Measurements from ENCODE around the gene KIFBP.

The KIFBP gene

DNA sequence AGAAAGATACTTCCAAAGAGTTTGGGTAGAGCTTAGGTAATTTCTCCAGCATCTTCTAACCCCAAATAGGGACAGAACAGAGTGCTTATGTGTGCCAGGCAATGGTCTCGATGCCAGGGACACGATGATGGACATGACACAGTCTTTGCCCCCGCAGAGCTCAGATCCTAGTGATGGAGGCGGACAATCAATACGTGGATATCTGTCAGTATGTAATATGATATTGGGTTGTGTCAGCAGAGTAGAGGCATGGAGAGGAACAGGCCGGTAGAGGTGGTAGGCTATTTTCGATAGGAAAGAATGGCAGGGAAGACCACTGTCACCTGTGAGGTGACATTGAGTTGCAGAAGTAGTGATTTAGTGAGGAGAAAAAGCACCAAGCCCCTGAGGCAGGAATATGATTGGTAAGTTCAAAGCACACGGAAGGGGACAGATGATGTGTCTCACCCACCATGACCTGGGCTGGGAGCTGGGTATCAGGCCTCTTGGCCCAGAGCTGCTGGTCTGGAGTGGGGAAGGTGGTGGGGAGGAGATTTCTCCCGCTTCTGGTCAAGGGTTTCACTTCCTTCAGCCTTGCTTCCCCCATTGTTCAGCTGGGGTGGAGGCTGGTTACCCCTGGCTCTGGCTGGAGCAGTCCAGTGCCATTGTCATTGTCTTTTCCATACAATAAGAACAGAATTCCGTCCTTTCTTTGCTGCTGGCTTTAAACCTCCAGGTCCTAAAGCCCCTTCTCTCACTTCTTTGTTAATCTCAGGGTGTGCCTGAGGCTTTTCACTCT is 63.3 kb downstream of the KIFBP start:
- DNase-seq (ENCODE audit: low read depth in 2 of 2) = no peak

DNA sequence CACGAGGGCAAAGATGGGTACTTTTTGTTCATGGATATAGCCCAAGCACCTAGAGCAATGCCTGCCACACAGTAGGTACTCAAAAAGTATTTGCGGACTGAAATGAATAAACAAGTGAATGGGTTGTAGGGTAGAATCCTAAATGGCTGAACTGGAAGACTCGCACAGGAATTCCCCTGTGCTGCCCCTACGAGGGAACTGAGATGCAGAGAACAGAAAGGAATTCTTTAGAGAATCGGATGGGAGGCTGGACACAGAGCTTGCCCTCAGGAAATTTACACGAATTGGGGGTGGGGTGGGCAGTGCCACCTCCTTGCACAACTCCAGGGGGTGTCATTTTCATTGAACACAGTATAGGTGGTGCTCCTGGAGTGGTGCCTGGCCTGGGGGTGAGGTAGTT is 64.1 kb downstream of the KIFBP start:
- no peak for DNase-seq (ENCODE audit: low read depth in 2 of 2)

DNA sequence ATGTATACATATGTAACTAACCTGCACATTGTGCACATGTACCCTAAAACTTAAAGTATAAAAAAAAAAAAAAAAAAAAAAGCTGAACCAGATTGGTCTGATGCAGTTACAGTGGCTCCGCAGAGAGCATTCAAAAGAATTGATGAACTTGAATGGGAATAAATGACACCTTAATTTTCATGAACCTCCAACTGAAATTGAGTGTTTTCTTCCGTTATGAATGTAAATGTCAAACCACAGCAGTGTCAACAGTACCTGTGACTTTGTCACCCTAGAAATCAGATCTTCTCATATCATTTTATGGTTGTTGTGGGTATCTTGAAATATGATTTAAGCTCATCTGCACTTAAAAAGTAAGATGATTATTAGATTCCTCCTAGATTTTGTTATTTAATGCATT is 66.6 kb downstream of the KIFBP start:
- no peak for DNase-seq (ENCODE audit: low read depth in 2 of 2)

DNA sequence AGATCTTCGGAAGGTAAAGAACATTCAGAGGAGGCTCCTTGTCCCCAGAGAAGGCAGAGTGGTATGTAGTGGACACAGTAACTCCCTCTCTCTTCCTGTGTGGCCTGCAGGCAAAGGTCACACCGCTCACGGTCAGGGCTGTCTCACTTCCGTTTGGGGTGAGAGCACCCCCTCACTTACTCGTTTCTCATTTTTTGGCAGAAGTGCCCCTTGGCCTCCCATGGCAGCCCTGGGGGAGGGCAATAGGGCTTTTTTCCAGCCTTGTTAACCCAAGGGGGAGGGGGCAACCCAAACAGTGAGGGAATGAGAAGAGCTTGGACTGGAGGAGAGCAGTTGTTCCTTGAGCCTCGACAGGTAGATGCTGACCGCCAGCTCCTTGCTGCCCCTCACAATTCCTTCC is 67.5 kb downstream of the KIFBP start:
- DNase-seq (ENCODE audit: low read depth in 2 of 2) = no peak

DNA sequence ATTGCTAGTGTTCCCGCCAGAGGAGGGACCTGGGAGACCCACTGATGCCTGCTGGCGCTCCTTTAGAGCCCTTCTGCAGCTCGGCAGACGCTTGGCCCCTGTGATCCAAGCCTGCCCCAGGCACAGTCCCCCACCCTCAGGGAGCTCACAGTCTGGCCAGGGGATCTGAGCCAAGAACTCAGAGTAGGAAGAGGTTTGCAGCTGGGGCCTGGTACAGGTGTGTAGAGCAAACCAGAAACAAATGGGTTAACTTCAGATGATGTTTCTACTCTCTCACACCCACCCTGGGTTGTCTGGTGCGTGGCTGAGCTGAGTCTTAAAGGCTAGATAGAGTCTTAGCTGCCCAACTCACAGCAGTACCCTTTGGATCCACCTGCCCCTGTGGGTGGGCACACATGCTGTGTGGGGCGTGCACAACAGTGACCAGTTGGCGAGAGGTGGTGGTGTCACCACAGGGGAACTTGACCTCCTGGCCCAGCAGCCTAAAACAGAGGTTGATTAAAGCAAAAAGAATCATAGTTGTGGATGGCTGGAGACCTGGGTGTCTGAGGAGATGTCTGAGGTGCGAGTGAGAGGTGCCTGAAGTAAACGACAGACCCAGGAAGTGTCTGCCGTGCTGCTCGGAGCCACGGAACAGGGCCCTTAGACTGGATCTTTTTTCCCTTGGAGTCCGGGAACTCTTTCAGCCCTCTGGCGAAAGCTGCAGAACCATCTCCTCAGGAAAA is 68.1 kb downstream of the KIFBP start:
- DNase-seq (ENCODE audit: low read depth in 2 of 2) = no peak

DNA sequence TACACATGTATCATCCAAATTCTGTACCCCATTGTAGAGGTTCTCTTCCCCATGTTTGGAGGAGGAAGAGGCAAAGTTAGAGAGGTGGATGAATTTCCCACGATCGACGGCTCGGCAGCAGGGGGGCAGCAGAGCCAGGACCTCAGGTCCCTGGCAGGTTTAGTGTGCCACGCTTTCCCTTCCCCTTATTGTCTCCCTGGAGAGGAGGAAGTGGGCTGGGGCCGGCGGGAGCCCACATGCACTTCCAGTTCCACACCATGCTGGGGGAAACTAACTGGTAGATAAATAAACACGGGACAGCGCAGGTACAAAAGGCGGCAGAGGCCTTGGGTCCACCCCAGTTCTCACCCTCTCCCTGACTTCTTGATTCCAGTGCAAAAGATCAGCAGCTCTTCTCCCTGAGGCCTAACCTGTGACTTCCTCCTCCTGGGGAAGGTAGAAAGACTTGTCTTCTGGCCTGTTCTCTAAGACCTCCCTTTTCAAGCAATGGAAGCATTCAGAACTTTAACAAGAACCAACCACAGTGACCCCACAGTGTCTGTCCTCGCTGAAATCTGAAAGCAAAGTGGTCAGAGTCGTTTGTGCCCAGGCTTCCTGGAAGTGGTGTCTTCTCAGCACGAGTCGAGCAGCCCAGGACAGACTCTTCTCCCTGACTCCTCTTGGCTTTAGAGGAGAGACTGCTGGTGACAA is 68.8 kb downstream of the KIFBP start:
- no peak for DNase-seq (ENCODE audit: low read depth in 2 of 2)

DNA sequence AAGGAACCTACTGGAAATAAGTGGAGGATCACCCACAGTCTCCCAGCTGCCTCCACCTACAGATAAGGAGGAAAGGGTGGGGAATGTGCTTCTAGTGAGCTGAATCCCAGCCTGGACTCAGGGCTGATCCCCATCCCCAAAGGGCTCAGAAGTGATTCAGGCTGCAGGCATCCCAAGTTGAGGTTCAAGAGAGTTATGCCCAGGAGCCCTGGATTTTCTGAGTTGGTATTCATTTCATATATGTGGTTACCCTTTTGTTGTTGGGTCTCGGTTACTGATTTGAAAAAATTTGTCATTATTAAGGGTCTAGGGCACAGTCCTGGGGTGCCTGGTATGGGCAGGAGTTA is 69.3 kb downstream of the KIFBP start:
- no peak for DNase-seq (ENCODE audit: low read depth in 2 of 2)

DNA sequence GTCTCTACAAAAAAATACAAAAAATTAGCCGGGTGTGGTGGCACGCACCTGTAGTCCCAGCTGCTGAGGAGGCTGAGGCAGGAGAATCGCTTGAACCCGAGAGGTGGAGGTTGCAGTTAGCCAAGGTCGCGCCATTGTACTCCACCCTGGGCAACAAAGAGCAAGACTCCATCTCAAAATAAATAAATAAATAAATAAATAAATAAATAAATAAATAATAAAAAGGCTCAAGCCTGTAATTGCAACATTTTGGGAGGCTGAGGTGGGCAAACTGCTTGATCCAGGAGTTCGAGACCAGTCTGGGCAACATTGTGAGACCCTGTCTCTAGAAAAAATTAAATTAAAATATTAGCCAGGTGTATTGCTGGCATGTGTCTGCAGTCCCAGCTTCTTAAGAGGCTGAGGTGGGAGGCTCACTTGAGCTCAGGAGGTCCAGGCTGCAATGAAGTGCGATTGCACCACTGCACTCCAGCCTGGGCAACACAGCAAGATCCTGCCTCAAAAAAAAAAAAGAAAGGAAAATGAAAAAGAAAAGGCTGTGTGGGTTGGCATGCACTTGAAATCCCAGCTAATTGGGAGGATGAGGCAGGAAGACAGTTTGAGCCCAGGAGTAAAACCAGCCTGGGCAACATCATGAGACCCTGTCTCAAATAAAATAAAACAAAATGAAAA is 71.7 kb downstream of the KIFBP start:
- no peak for DNase-seq (ENCODE audit: low read depth in 2 of 2)

DNA sequence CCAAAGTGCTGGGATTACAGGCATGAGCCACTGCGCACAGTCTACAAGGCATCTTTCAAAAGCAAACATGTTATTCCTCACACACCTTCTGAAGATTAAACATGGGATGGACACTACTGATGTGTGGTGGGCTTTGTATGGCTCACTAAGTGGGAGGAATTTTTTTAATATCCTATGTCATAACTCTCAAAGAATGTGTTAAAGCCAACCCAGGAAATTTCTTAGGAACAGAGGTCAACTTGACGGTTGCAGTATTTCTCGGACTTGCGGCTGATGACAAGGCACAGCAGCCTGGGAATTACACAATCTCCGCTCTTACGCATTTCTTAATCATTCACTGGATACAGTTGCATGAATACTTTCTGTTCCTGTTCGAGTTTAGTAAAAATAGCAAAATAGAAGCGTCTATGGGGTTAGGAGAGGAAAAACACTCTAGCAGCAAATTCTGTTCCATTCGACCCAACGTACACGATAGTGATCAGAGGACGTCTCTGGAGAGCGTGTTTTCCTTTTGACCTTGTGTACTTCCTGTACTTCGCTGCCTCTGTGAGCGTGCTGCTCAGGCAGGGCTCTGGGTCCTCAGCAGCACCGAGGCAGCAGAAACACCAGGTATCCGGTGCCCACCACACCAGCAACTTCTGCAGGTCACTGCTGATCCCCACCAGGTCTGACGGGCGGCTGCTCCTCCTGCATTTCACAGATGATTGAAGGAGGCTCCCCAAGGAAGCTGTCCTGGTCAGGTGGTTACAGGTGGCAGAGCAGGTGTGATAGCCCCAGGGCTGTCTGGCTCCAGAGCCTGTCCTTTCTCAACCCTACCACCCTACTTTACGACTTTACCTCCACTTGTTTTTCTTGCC is 72.9 kb downstream of the KIFBP start:
- no peak for DNase-seq (ENCODE audit: low read depth in 2 of 2)

DNA sequence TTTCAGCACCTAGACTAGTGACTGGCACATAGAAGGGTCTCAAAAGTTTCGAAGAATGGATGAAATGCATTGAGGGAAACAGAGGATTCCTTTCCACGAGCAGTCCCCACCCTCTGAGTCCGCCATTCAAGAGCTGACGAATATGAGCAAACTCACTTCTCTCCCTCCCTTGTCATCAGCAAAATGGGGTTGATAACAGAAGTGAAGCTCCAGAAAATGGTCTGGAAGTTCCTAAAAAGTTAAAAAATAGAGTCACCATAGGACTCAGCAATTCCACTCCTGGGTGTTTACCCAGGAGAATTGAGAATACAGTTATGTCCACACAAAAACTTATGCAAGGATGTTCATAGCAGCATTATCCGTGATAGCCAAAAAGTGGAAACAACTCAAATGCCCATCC is 74.3 kb downstream of the KIFBP start:
- no peak for DNase-seq (ENCODE audit: low read depth in 2 of 2)

DNA sequence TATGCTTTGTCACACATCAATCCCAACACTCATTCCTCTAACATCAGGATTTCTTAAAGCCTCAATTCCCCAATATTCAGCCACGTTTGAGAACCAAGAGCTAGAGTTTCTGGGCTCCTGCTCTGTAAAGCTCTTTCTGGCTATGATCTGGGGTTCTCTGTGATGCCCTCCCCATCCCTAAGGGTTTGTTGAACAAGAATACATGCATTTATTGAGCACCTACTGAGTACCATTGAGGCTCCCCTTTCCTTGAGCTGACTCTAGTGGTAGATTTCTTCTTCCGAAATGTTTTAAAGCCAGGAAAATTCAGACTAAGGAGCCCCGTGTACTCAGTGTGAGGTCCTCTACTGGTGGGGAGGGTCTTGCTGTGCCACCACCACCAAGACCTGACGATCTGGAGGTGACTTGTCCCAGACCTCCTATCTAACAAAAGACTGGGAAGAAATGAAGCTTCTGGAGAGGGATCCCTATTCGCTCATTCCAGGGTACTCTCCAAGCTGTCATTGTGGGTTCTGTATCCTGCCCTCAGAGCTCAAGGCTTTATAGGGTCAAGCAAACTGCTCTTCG is 76.2 kb downstream of the KIFBP start:
- no peak for DNase-seq (ENCODE audit: low read depth in 2 of 2)

DNA sequence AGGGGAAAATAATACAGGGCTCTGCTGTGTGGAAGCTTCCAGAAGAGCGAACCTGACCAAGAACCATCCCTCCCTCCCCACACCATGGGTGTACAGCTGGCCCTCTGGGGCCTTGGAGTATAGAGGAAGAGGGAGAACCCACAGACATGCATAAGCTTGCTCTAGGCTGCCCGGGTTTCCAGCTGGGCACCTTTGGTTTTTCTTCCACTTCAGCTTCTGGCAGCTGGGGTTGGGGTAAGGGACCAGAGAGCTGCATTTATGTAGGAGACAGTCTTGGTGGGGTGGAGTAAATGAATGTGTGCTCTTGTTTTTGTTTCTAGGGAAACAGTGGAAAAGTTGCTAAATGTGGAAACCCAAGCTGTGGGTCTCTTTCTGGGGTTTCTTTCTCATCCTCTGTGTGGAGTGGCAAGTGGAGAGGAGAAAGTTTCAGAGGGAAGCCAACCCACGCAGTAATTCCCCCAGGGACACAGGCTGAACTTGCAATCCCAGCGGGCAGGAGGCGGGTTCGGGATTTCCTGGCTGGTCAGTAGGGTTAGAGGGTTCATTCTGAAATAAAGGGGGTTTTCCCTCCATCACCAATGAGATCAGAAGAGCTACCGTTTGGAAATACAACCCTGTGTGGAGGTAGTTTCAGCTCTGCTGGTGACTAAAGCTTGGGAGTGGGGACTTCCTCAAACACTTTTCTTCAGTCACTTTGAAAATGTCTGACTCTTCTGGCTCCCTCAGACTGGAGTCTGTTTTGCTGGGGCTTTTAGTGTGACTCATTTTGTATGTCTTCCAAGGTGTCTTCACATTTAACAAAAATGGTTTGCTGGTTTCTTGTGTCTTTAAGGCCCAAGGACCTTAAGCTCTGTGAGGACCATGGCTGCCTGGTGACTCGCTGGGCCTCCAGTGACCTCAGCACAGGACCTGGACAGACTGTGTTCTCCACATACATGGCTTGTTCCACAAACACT is 77.1 kb downstream of the KIFBP start:
- DNase-seq (ENCODE audit: low read depth in 2 of 2) = no peak

All from stimulated activated CD8-positive, alpha-beta memory T cell treated with anti-CD3 and anti-CD28 coated beads, Interleukin-7, amount 100 ng/mL, for 4 hours (primary cell).